Brain microvascular endothelial cell (primary cell): ENCODE data around the gene RAB18.

ENCODE experiments used
- DNase-seq: peaks from one replicate; pipeline ENCODE4 v3.0.0-alpha.2; 2020
- H3K27ac ChIP-seq: fragments of 250-450 bp; sonication (Bioruptor Pico); 2 replicates; pipeline ENCODE4 v1.5.1; 2020; ENCODE audit warnings: mild to moderate bottlenecking, moderate library complexity
- H3K27me3 ChIP-seq: fragments of 250-450 bp; sonication (Bioruptor Pico); replicated peaks from 2 replicates; pipeline ENCODE4 v1.5.1; 2020; ENCODE audit warnings: mild to moderate bottlenecking
- H3K36me3 ChIP-seq: fragments of 250-450 bp; sonication (Bioruptor Pico); replicated peaks from 2 replicates; pipeline ENCODE4 v1.5.1; 2020; ENCODE audit warnings: mild to moderate bottlenecking
- H3K4me3 ChIP-seq: 2 replicates; pipeline ENCODE4 v1.5.1; 2011; ENCODE audit warnings: low read depth, mild to moderate bottlenecking, control low read depth, low read length, moderate library complexity
- CTCF ChIP-seq: IDR thresholded peaks from 2 replicates; pipeline ENCODE4 v1.5.1; 2011; ENCODE audit warnings: low read depth, mild to moderate bottlenecking, moderate library complexity, low read length, control low read depth, inconsistent platforms; ENCODE audit errors: missing control alignments
- in situ Hi-C: cut with HindIII; loops from 2 replicates; pipeline ENCODE4 v1.10.0; 2017; ENCODE audit warnings: low sequenced_read_pairs, low pct_ligation_motif_present

The RAB18 gene

GRCh38 chr10:27494116-27494805 lies 9.8 kb upstream of the RAB18 start:
- no peak overlapping the region for H3K4me3 ChIP-seq
- H3K27ac ChIP-seq, result no peak overlapping the region
- DNase-seq, result no peak
- H3K27me3 ChIP-seq, result no peaks in the 10 kb centered on the region
- TF ChIP-seq CTCF, result no peak
- in situ Hi-C loops, result no loop called here
- H3K36me3 ChIP-seq, result no peaks in the 10 kb centered on the region

GRCh38 chr10:27496137-27496536 lies 8.0 kb upstream of the RAB18 start:
- no peak for DNase-seq
- TF ChIP-seq CTCF, result no peak
- in situ Hi-C loops, result no loop called here
- Histone ChIP-seq H3K4me3 (no peak overlapping the region), H3K27ac (no peak overlapping the region), H3K27me3 (no peaks in the 10 kb centered on the region), H3K36me3 (no peaks in the 10 kb centered on the region)

- H3K36me3 ChIP-seq, result no peaks in the 10 kb centered on the region
- no peaks in the 10 kb centered on the region for H3K27me3 ChIP-seq
- no peak overlapping the region for H3K4me3 ChIP-seq
- TF ChIP-seq CTCF, result no peak
- no peak for DNase-seq
- in situ Hi-C loops, result no loop called here
- no peak overlapping the region for H3K27ac ChIP-seq
These were observed 4.0 kb upstream of the RAB18 start for GRCh38 chr10:27500096-27500495.

- TF ChIP-seq CTCF, result no peak
- Histone ChIP-seq H3K27ac (no peak overlapping the region), H3K4me3 (no peak overlapping the region), H3K36me3 (no peaks in the 10 kb centered on the region), H3K27me3 (no peaks in the 10 kb centered on the region)
- in situ Hi-C loops, result no loop called here
- no peak for DNase-seq
These were observed 3.2 kb upstream of the RAB18 start for GRCh38 chr10:27500886-27501285.

GRCh38 chr10:27503498-27504006 lies 552 bp upstream of the RAB18 start:
- in situ Hi-C loops, result no loop called here
- Histone ChIP-seq H3K27me3 (no peaks in the 10 kb centered on the region), H3K27ac (peak overlapping the region; percentile 81), H3K4me3 (peak overlapping the region; percentile 96), H3K36me3 (no peaks in the 10 kb centered on the region)
- no peak for DNase-seq
- no peak for TF ChIP-seq CTCF
